ENCODE results near the gene SCFD1. TPM values are rescaled to one million over a fixed set of nuclear protein-coding genes. Genes with fewer than 3 reads are reported as not detected.

Gene SCFD1
- total RNA-seq, 3 donors from 2014 or later (not counting 1 experiment from before 2014, with no cell fraction given), result 97.0 to 106 (median 105) TPM

DNA sequence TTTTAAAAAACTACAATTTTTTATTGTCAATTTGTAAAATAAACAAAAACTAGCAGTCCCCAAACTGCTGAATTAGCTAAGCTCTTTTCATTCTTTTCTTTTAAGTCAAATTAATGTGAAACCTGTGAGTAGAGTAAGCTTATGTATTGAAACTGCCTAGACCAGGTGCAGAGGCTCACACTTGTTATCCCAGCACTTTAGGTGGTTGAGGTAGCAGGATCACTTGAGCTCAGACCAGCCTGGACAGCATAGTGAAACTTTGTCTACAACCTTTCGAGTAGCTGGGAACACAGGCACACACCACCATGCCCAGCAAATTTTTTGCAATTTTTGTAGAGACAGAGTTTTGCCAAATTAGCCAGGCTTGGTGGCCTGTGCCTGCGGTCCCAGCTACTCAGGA lies 26.4 kb downstream of the SCFD1 start:
- intact Hi-C loops (cut with micrococcal nuclease), result no loop called here
- no peak overlapping the region for H3K27ac Mint-ChIP-seq
- TF ChIP-seq, protein P1, sequence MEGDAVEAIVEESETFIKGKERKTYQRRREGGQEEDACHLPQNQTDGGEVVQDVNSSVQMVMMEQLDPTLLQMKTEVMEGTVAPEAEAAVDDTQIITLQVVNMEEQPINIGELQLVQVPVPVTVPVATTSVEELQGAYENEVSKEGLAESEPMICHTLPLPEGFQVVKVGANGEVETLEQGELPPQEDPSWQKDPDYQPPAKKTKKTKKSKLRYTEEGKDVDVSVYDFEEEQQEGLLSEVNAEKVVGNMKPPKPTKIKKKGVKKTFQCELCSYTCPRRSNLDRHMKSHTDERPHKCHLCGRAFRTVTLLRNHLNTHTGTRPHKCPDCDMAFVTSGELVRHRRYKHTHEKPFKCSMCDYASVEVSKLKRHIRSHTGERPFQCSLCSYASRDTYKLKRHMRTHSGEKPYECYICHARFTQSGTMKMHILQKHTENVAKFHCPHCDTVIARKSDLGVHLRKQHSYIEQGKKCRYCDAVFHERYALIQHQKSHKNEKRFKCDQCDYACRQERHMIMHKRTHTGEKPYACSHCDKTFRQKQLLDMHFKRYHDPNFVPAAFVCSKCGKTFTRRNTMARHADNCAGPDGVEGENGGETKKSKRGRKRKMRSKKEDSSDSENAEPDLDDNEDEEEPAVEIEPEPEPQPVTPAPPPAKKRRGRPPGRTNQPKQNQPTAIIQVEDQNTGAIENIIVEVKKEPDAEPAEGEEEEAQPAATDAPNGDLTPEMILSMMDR (IDR thresholded peaks at IDR 0.05), result no peak

DNA sequence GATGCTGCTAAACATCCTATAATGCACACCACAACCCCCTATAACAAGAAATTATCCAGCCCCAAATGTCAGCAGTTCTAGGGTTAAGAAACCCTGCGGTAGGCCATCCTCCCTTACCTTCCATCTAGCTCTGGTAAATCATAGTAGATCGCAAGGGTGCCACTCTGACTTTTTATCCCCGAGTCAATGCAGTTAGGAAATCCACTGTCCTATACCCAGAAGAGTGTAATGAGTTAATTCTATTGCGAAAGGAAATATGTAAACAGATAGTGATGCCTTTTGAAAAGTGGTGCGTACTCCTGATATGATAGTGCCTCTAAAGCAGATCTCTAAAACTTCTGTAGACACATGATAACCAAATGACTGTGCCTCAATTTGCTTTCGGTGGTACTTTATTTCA lies 29.8 kb downstream of the SCFD1 start:
- no peak for DNase-seq
- Histone ChIP-seq H3K27me3 (ENCODE audit: control insufficient read depth, insufficient read depth, low read length) (no peaks in the 10 kb centered on the region), H3K4me1 (ENCODE audit: control insufficient read depth, insufficient read depth, low read length) (no peaks in the 10 kb centered on the region), H3K4me3 (ENCODE audit: low read length) (no peak overlapping the region), H3K27ac (ENCODE audit: low read length) (no peak overlapping the region), H3K9me3 (ENCODE audit: control insufficient read depth, insufficient read depth, low read length) (no peaks in the 10 kb centered on the region), H3K36me3 (ENCODE audit: control insufficient read depth, insufficient read depth, low read length) (peaks cover 61% of the 10 kb centered on the region)
- Mint-ChIP-seq H3K4me1 (peaks cover under 1 to 2% of the 10 kb centered on the region in 2 donors), H3K36me3 (peaks cover 15% of the 10 kb centered on the region), H3K27me3 (ENCODE audit: low read depth in 2 of 2) (no peaks in the 10 kb centered on the region), H3K4me3 (no peak overlapping the region), H3K9me3 (no peaks in the 10 kb centered on the region), H3K27ac (no peak overlapping the region)
- intact Hi-C loops (cut with micrococcal nuclease), result no loop called here
- TF ChIP-seq, protein P1 (IDR thresholded peaks at IDR 0.05), result no peak
- ATAC-seq, result no peak
- WGBS (ENCODE audit: insufficient coverage), result 98% methylated on average over 4 of the region's 6 CpGs

More for the DNA sequence above, 26.4 kb downstream of the SCFD1 start:
- peaks cover 14 to 18% of the 10 kb centered on the region in 2 donors for H3K4me1 Mint-ChIP-seq
- peaks cover 45% of the 10 kb centered on the region for H3K36me3 Mint-ChIP-seq
- Histone ChIP-seq H3K27ac (ENCODE audit: low read length) (no peak overlapping the region), H3K27me3 (ENCODE audit: control insufficient read depth, insufficient read depth, low read length) (no peaks in the 10 kb centered on the region), H3K36me3 (ENCODE audit: control insufficient read depth, insufficient read depth, low read length) (peaks cover 59% of the 10 kb centered on the region), H3K4me3 (ENCODE audit: low read length) (no peak overlapping the region), H3K4me1 (ENCODE audit: control insufficient read depth, insufficient read depth, low read length) (no peaks in the 10 kb centered on the region), H3K9me3 (ENCODE audit: control insufficient read depth, insufficient read depth, low read length) (no peaks in the 10 kb centered on the region)
- no peak for DNase-seq
- H3K9me3 Mint-ChIP-seq, result peaks cover 0 to 4% of the 10 kb centered on the region in 2 donors
- 94% methylated on average over 2 of the region's 2 CpGs for WGBS (ENCODE audit: insufficient coverage)
- no peaks in the 10 kb centered on the region for H3K27me3 Mint-ChIP-seq (ENCODE audit: low read depth in 2 of 2)
- no peak overlapping the region for H3K4me3 Mint-ChIP-seq
- no peak for ATAC-seq

DNA sequence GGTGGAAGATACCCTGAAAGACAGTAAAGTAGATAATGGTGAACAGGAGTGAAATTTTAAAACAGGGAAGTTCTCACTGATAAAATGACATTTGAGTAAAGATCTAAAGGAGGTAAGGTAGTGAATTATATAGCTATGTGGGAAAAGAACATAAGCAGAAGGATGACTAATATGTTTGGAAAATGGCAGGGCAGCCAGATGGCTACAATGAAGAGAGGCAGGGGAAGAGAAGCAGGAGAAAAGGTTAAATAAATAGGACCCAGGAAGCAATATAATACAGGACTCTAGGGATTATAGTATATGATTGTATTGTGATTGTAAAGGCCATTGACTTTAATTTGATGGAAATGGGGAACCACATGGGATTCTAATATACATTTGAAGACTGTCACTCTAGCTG lies 33.0 kb downstream of the SCFD1 start:
- intact Hi-C loops (cut with micrococcal nuclease), result no loop called here
- TF ChIP-seq, protein P1 (IDR thresholded peaks at IDR 0.05), result no peak
- Mint-ChIP-seq H3K4me3 (no peak overlapping the region), H3K9me3 (no peaks in the 10 kb centered on the region), H3K27ac (no peak overlapping the region), H3K36me3 (peaks cover 13% of the 10 kb centered on the region), H3K4me1 (peaks cover 0 to 3% of the 10 kb centered on the region in 2 donors), H3K27me3 (ENCODE audit: low read depth in 2 of 2) (no peaks in the 10 kb centered on the region)
- Histone ChIP-seq H3K27ac (ENCODE audit: low read length) (no peak overlapping the region), H3K36me3 (ENCODE audit: control insufficient read depth, insufficient read depth, low read length) (peaks cover 60% of the 10 kb centered on the region), H3K9me3 (ENCODE audit: control insufficient read depth, insufficient read depth, low read length) (no peaks in the 10 kb centered on the region), H3K27me3 (ENCODE audit: control insufficient read depth, insufficient read depth, low read length) (no peaks in the 10 kb centered on the region), H3K4me1 (ENCODE audit: control insufficient read depth, insufficient read depth, low read length) (no peaks in the 10 kb centered on the region), H3K4me3 (ENCODE audit: low read length) (no peak overlapping the region)
- no peak for DNase-seq
- no peak for ATAC-seq

DNA sequence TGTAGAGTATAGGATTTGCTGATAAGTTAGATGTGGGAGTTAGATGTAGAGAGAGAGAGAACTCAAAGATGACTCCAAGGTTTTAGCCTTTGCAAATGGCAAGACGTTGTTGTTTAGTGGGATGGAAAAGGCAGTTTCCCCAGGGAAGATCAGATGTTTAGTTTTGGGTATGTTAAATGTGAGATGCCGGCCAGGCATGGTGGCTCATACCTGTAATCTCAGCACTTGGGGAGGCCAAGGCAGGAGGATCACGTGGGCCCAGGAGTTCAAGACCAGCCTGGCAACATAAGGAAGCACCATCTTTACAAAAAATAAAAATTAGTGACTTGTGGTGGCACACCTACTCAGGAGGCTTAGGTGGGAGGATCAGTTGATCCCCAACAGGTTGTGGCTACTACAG lies 33.5 kb downstream of the SCFD1 start:
- Histone ChIP-seq H3K36me3 (ENCODE audit: control insufficient read depth, insufficient read depth, low read length) (peaks cover 60% of the 10 kb centered on the region), H3K27ac (ENCODE audit: low read length) (no peak overlapping the region), H3K4me3 (ENCODE audit: low read length) (no peak overlapping the region), H3K9me3 (ENCODE audit: control insufficient read depth, insufficient read depth, low read length) (no peaks in the 10 kb centered on the region), H3K27me3 (ENCODE audit: control insufficient read depth, insufficient read depth, low read length) (no peaks in the 10 kb centered on the region), H3K4me1 (ENCODE audit: control insufficient read depth, insufficient read depth, low read length) (no peaks in the 10 kb centered on the region)
- no peak overlapping the region for H3K4me3 Mint-ChIP-seq
- H3K9me3 Mint-ChIP-seq, result no peaks in the 10 kb centered on the region
- intact Hi-C loops (cut with micrococcal nuclease), result loop anchor here (1.0 to 2.0 kb wide), 2 partner anchors 251 to 701 kb away; no protein-coding TSS in a partner anchor
- 100% methylated on average over 3 of the region's 3 CpGs for WGBS (ENCODE audit: insufficient coverage)
- peaks cover 0 to 5% of the 10 kb centered on the region in 2 donors for H3K4me1 Mint-ChIP-seq
- DNase-seq (no peak), ATAC-seq (no peak)
- no peak overlapping the region for H3K27ac Mint-ChIP-seq
- H3K36me3 Mint-ChIP-seq, result peaks cover 13% of the 10 kb centered on the region
- no peaks in the 10 kb centered on the region for H3K27me3 Mint-ChIP-seq (ENCODE audit: low read depth in 2 of 2)
- TF ChIP-seq, protein P1 (IDR thresholded peaks at IDR 0.05), result no peak
